Lower lobe of right lung (tissue), 2 donors: ENCODE results near the gene TMEM244. TPM values are rescaled to one million over a fixed set of nuclear protein-coding genes. Genes with fewer than 3 reads are reported as not detected.
"Not testable (repeated sequence)": the region's sequence is repeated elsewhere in the genome, so short reads cannot be mapped to it uniquely, and the experiment has no call there.

Source experiments
- ATAC-seq, 2 donors: fragments of 200-7000 bp; cut with Tn5 transposase; one replicate each; pipeline ENCODE4 v1.9.1; 2020 to 2022; ENCODE audit warnings: mild to moderate bottlenecking in 2 of 2, moderate library complexity in 2 of 2
- DNase-seq: peaks from one replicate; pipeline ENCODE4 v3.0.0-alpha.2; 2020
- H3K27ac ChIP-seq: fragments of 200-600 bp; one replicate; pipeline ENCODE4 v1.8.0; 2022
- H3K27me3 ChIP-seq: fragments of 200-600 bp; one replicate; pipeline ENCODE4 v1.8.0; 2022; ENCODE audit warnings: low read depth
- H3K36me3 ChIP-seq: fragments of 200-600 bp; one replicate; pipeline ENCODE4 v1.8.0; 2022; ENCODE audit warnings: mild to moderate bottlenecking
- H3K4me1 ChIP-seq: fragments of 200-600 bp; one replicate; pipeline ENCODE4 v1.8.0; 2022
- H3K4me3 ChIP-seq: fragments of 200-600 bp; one replicate; pipeline ENCODE4 v1.8.0; 2022; ENCODE audit warnings: mild to moderate bottlenecking
- H3K9me3 ChIP-seq: fragments of 200-600 bp; one replicate; pipeline ENCODE4 v1.8.0; 2022
- intact Hi-C: fragments of 100-400 bp; cut with DNase I; formaldehyde crosslinking; loops from one replicate; pipeline ENCODE4 v1.11.0; 2022
- total RNA-seq: library from RNA; stranded (reverse); fragmentation: NEBNext Ultra II Directional; extraction: Animal tissue kit (Norgen Biotek cat#: 25700); gene quantifications from one replicate; pipeline ENCODE4 v1.2.1, GENCODE V29; 2021
- TF ChIP-seq, protein P1 (sequence below): fragments of 200-600 bp; IDR thresholded peaks from one replicate; pipeline ENCODE4 v1.8.0; 2022; ENCODE audit warnings: antibody characterized with exemption, mild to moderate bottlenecking
- donor health status: DM: no; HTN: yes; CAD: no; lungs with severe emphysema.

Gene TMEM244
- total RNA-seq, 1 donor from 2014 or later, result not detected

DNA sequence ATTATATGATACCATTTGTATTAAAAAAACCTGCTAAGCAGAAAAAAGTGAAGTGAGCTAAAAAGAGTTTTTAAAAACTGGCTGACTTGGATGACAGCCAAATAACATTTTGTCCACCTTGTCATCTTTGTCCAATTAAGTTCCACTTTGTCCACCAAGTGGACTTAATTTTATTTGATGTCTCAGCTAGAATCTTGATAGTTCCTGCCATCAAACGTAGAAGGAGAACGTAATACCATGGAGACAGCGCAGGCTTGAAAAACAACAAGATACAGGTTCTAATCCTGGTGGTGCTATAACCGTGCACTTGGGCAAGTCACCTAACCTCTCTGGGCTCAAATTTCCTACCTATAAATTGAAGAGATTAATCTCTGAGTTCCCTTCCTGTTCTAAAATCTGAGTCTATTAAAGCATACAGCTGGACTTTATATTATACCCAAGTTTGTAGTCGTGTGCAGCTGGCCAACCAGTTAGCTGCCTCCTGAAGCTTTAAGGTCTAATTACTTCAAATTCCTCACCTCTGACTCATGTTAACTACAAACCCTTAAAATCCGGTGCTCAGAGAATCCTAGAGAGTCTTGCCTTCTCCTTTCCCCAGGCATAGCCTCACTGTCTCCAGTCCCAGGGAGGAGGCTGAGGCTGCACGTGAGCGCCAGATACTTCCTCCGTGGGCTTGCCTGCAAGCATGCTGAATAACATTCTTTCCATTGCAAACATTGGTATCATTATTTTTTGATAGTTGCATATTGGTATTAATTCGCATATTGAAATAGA lies 16.8 kb downstream of the TMEM244 start:
- intact Hi-C loops, result no loop called here
- no peak overlapping the region for H3K27ac ChIP-seq
- no peaks in the 10 kb centered on the region for H3K27me3 ChIP-seq
- H3K4me3 ChIP-seq, result no peak overlapping the region
- no peaks in the 10 kb centered on the region for H3K4me1 ChIP-seq
- TF ChIP-seq, protein P1, sequence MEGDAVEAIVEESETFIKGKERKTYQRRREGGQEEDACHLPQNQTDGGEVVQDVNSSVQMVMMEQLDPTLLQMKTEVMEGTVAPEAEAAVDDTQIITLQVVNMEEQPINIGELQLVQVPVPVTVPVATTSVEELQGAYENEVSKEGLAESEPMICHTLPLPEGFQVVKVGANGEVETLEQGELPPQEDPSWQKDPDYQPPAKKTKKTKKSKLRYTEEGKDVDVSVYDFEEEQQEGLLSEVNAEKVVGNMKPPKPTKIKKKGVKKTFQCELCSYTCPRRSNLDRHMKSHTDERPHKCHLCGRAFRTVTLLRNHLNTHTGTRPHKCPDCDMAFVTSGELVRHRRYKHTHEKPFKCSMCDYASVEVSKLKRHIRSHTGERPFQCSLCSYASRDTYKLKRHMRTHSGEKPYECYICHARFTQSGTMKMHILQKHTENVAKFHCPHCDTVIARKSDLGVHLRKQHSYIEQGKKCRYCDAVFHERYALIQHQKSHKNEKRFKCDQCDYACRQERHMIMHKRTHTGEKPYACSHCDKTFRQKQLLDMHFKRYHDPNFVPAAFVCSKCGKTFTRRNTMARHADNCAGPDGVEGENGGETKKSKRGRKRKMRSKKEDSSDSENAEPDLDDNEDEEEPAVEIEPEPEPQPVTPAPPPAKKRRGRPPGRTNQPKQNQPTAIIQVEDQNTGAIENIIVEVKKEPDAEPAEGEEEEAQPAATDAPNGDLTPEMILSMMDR, result no peak
- no peak for ATAC-seq
- H3K9me3 ChIP-seq, result no peaks in the 10 kb centered on the region
- no peaks in the 10 kb centered on the region for H3K36me3 ChIP-seq
- DNase-seq, result no peak

GRCh38 chr6:129843573-129843972 lies 17.5 kb downstream of the TMEM244 start:
- ATAC-seq (no peak), DNase-seq (no peak)
- H3K4me3 ChIP-seq, result no peak overlapping the region

GRCh38 chr6:129842881-129843409 lies 18.2 kb downstream of the TMEM244 start:
- Histone ChIP-seq H3K4me1 (no peaks in the 10 kb centered on the region), H3K36me3 (no peaks in the 10 kb centered on the region), H3K9me3 (no peaks in the 10 kb centered on the region), H3K27ac (no peak overlapping the region), H3K27me3 (no peaks in the 10 kb centered on the region), H3K4me3 (no peak overlapping the region)
- TF ChIP-seq, protein P1, result no peak
- ATAC-seq (no peak), DNase-seq (no peak)
- intact Hi-C loops, result no loop called here

More at GRCh38 chr6:129843573-129843972, 17.5 kb downstream of the TMEM244 start:
- H3K9me3 ChIP-seq, result no peaks in the 10 kb centered on the region
- H3K4me1 ChIP-seq, result no peaks in the 10 kb centered on the region
- H3K27ac ChIP-seq, result no peak overlapping the region
- H3K27me3 ChIP-seq, result no peaks in the 10 kb centered on the region
- TF ChIP-seq, protein P1, result no peak
- H3K36me3 ChIP-seq, result no peaks in the 10 kb centered on the region
- intact Hi-C loops, result no loop called here

GRCh38 chr6:129842137-129842536 lies 19.0 kb downstream of the TMEM244 start:
- TF ChIP-seq, protein P1, result no peak
- Histone ChIP-seq H3K27me3 (no peaks in the 10 kb centered on the region), H3K36me3 (no peaks in the 10 kb centered on the region), H3K4me1 (no peaks in the 10 kb centered on the region), H3K27ac (no peak overlapping the region), H3K4me3 (no peak overlapping the region), H3K9me3 (no peaks in the 10 kb centered on the region)
- intact Hi-C loops, result no loop called here
- no peak for ATAC-seq
- no peak for DNase-seq

DNA sequence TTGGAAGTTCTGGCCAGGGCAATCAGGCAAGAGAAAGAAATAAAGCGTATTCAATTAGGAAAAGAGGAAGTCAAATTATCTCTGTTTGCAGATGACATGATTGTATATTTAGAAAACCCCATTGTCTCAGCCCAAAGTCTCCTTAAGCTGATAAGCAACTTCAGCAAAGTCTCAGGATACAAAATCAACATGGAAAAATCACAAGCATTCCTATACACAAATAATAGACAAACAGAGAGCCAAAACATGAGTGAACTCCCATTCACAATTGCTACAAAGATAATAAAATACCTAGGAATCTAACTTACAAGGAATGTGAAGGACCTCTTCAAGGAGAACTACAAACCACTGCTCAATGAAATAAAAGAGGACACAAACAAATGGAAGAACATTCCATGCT lies 21.6 kb downstream of the TMEM244 start:
- H3K27me3 ChIP-seq, H3K4me1 ChIP-seq, intact Hi-C loops, H3K9me3 ChIP-seq, H3K4me3 ChIP-seq, H3K27ac ChIP-seq, H3K36me3 ChIP-seq, ATAC-seq, DNase-seq: not testable (repeated sequence)

DNA sequence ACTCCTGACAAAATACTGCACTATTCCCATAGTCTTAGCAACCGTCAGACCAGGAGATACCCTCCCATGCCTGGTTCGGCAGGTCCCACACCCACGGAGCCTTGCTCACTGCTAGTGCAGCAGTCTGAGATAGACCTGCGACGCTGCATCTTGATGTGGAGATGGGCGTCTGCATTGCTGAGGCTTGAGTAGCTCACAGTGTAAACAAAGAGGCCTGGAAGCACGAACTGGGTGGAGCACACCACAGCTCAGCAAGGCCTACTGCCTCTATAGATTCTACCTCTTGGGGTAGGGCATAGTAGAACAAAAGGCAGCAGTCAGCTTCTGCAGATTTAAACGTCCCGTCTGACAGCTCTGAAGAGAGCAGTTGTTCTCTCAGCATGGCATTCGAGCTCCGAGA lies 25.4 kb downstream of the TMEM244 start:
- H3K9me3 ChIP-seq, result no peaks in the 10 kb centered on the region
- no peak for ATAC-seq
- no peaks in the 10 kb centered on the region for H3K4me1 ChIP-seq
- intact Hi-C loops, result no loop called here
- no peaks in the 10 kb centered on the region for H3K27me3 ChIP-seq
- TF ChIP-seq, protein P1, result no peak
- no peak overlapping the region for H3K27ac ChIP-seq
- no peaks in the 10 kb centered on the region for H3K36me3 ChIP-seq
- no peak for DNase-seq
- no peak overlapping the region for H3K4me3 ChIP-seq
